ENCODE results near the gene SNX20.

SNX20 gene

DNA sequence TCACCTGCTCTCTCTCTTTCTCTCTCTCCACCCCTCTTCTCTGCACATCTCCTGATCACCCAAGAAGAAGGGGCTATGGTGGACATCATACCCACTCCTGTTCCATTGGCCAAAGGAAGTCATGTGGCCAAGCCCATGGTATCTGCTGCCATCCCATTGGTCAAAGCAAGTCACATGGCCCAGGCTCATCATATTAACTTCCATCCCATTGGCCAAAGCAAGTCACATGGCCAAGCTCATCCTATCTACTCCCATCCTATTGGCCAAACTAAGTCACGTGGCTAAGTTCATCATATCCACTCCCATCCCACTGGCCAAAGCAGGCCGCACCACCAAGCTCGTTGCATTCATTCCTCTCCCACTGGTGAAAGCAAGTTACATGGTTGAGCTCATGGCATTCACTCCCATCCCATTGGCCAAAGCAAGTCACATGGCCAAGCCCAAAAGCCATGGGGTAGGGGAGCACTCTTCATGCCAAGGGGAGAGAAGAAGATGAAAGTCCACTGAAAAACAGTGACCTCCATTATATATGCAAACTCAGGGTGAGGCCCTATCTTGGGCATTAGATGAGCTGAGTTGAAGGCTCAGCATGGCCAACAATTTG is 29.2 kb downstream of the SNX20 start:
- TF ChIP-seq ZNF274 (IDR thresholded peaks at IDR 0.05; ENCODE audit: low read depth, low read length) (no peak), SUZ12 (IDR thresholded peaks at IDR 0.05; ENCODE audit: extremely low read depth, insufficient read depth, insufficient read length) (no peak), YY1 (IDR thresholded peaks at IDR 0.05; ENCODE audit: insufficient read depth, insufficient read length) (no peak)
- H3K36me3 ChIP-seq (ENCODE audit: insufficient read depth, insufficient read length, low read length) = no peaks in the 10 kb centered on the region
- DNase-seq (ENCODE audit: low read depth, low spot score) = no peak

DNA sequence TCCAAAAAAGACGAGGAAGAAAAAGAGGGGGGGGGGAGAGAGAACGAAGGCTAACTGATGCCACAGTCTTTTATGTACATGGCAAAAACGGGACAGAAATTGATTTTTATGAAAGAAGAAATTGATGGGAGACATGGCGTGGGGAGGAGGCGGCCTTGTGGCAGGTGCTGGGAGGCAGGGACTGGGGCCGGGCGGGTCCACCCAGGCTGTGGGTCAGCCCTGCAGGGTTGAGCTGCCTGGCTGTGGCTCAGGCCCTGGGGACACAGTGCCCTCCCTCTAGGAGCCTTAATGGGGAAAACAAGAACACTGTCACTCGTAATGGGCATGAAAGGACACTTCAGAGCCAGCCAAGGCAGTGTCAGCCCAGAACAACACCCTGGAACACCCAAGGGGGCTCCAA is 34.8 kb downstream of the SNX20 start:
- TF ChIP-seq YY1 (IDR thresholded peaks at IDR 0.05; ENCODE audit: insufficient read depth, insufficient read length) (no peak), ZNF274 (IDR thresholded peaks at IDR 0.05; ENCODE audit: low read depth, low read length) (no peak), SUZ12 (IDR thresholded peaks at IDR 0.05; ENCODE audit: extremely low read depth, insufficient read depth, insufficient read length) (no peak)
- Histone ChIP-seq H3K9ac (ENCODE audit: insufficient read length, low read depth) (no peak overlapping the region), H3K4me3 (ENCODE audit: insufficient read length, low read depth) (no peak overlapping the region), H3K27me3 (ENCODE audit: insufficient read depth, insufficient read length) (no peaks in the 10 kb centered on the region), H3K9me3 (ENCODE audit: insufficient read depth, low read length) (no peaks in the 10 kb centered on the region), H3K4me1 (ENCODE audit: insufficient read depth, insufficient read length) (peaks cover 2% of the 10 kb centered on the region), H3K36me3 (ENCODE audit: insufficient read depth, insufficient read length, low read length) (no peaks in the 10 kb centered on the region)
- DNase-seq (ENCODE audit: low read depth, low spot score) = no peak

More for the DNA sequence above, 29.2 kb downstream of the SNX20 start:
- Histone ChIP-seq H3K4me1 (ENCODE audit: insufficient read depth, insufficient read length) (peaks cover 3% of the 10 kb centered on the region), H3K9ac (ENCODE audit: insufficient read length, low read depth) (no peak overlapping the region), H3K4me3 (ENCODE audit: insufficient read length, low read depth) (no peak overlapping the region), H3K9me3 (ENCODE audit: insufficient read depth, low read length) (no peaks in the 10 kb centered on the region), H3K27me3 (ENCODE audit: insufficient read depth, insufficient read length) (no peaks in the 10 kb centered on the region)

GRCh38 chr16:50645563-50646220 is 35.4 kb downstream of the SNX20 start:
- DNase-seq (ENCODE audit: low read depth, low spot score) = peak; percentile 27
- TF ChIP-seq SUZ12 (IDR thresholded peaks at IDR 0.05; ENCODE audit: extremely low read depth, insufficient read depth, insufficient read length) = no peak
- TF ChIP-seq ZNF274 (IDR thresholded peaks at IDR 0.05; ENCODE audit: low read depth, low read length) = no peak
- TF ChIP-seq YY1 (IDR thresholded peaks at IDR 0.05; ENCODE audit: insufficient read depth, insufficient read length) = no peak
- no peaks in the 10 kb centered on the region for H3K27me3 ChIP-seq (ENCODE audit: insufficient read depth, insufficient read length)
- H3K9me3 ChIP-seq (ENCODE audit: insufficient read depth, low read length) = no peaks in the 10 kb centered on the region
- H3K36me3 ChIP-seq (ENCODE audit: insufficient read depth, insufficient read length, low read length) = no peaks in the 10 kb centered on the region
- H3K4me1 ChIP-seq (ENCODE audit: insufficient read depth, insufficient read length) = peaks cover 2% of the 10 kb centered on the region
- H3K9ac ChIP-seq (ENCODE audit: insufficient read length, low read depth) = no peak overlapping the region
- no peak overlapping the region for H3K4me3 ChIP-seq (ENCODE audit: insufficient read length, low read depth)

- no peak for DNase-seq (ENCODE audit: low read depth, low spot score)
Observed at GRCh38 chr16:50644729-50645128, 36.4 kb downstream of the SNX20 start.

DNA sequence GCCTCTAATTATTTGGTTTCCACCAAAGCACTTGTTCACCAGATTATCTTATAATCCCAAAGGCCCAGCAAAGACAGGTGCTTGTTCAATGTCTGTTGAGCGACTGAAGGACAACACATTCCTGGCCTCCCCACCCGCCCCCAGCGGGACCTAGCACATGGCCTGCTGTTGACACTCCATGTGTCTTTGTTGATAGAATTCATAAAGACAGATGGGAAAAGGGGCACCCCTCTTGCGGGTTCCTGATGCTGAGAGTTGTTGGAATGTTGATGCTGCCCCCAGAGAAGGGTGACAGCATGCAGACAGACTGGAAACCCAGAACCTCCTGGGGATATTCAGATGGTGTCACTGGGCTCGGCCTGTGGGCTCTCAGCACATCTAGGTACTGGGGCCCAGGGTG is 36.9 kb downstream of the SNX20 start:
- H3K9me3 ChIP-seq (ENCODE audit: insufficient read depth, low read length) = no peaks in the 10 kb centered on the region
- no peak for DNase-seq (ENCODE audit: low read depth, low spot score)
- no peak overlapping the region for H3K4me3 ChIP-seq (ENCODE audit: insufficient read length, low read depth)
- no peak for TF ChIP-seq ZNF274 (IDR thresholded peaks at IDR 0.05; ENCODE audit: low read depth, low read length)
- TF ChIP-seq YY1 (IDR thresholded peaks at IDR 0.05; ENCODE audit: insufficient read depth, insufficient read length) = no peak
- no peak for TF ChIP-seq SUZ12 (IDR thresholded peaks at IDR 0.05; ENCODE audit: extremely low read depth, insufficient read depth, insufficient read length)
- peaks cover 2% of the 10 kb centered on the region for H3K4me1 ChIP-seq (ENCODE audit: insufficient read depth, insufficient read length)
- no peaks in the 10 kb centered on the region for H3K27me3 ChIP-seq (ENCODE audit: insufficient read depth, insufficient read length)
- H3K36me3 ChIP-seq (ENCODE audit: insufficient read depth, insufficient read length, low read length) = no peaks in the 10 kb centered on the region
- H3K9ac ChIP-seq (ENCODE audit: insufficient read length, low read depth) = no peak overlapping the region

More at GRCh38 chr16:50644729-50645128, 36.4 kb downstream of the SNX20 start:
- Histone ChIP-seq H3K9me3 (ENCODE audit: insufficient read depth, low read length) (no peaks in the 10 kb centered on the region), H3K36me3 (ENCODE audit: insufficient read depth, insufficient read length, low read length) (no peaks in the 10 kb centered on the region), H3K9ac (ENCODE audit: insufficient read length, low read depth) (no peak overlapping the region), H3K4me3 (ENCODE audit: insufficient read length, low read depth) (no peak overlapping the region), H3K4me1 (ENCODE audit: insufficient read depth, insufficient read length) (peaks cover 2% of the 10 kb centered on the region), H3K27me3 (ENCODE audit: insufficient read depth, insufficient read length) (no peaks in the 10 kb centered on the region)
- no peak for TF ChIP-seq ZNF274 (IDR thresholded peaks at IDR 0.05; ENCODE audit: low read depth, low read length)
- no peak for TF ChIP-seq SUZ12 (IDR thresholded peaks at IDR 0.05; ENCODE audit: extremely low read depth, insufficient read depth, insufficient read length)
- no peak for TF ChIP-seq YY1 (IDR thresholded peaks at IDR 0.05; ENCODE audit: insufficient read depth, insufficient read length)

DNA sequence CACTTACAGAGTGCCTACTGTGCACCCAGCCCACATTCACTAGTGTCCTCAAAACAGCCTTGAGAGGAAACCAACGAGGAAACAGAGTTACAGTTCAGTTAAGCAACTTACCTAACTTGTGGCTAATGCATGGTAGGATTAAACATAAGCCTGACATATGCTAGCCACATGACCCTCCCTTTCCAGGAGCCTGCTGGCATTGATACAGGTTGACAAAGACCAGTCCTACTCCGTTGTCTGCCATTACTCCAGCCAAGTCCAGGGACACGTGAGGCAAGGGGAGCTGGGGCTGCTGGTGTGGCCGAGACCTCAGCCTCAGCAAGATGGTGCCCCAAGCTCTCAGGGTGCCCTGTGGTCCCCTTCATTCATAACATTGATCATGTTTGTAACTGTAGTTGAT is 37.9 kb downstream of the SNX20 start:
- DNase-seq (ENCODE audit: low read depth, low spot score) = no peak
- Histone ChIP-seq H3K4me1 (ENCODE audit: insufficient read depth, insufficient read length) (peaks cover 2% of the 10 kb centered on the region), H3K9me3 (ENCODE audit: insufficient read depth, low read length) (no peaks in the 10 kb centered on the region), H3K9ac (ENCODE audit: insufficient read length, low read depth) (no peak overlapping the region), H3K27me3 (ENCODE audit: insufficient read depth, insufficient read length) (no peaks in the 10 kb centered on the region), H3K36me3 (ENCODE audit: insufficient read depth, insufficient read length, low read length) (no peaks in the 10 kb centered on the region), H3K4me3 (ENCODE audit: insufficient read length, low read depth) (no peak overlapping the region)
- TF ChIP-seq SUZ12 (IDR thresholded peaks at IDR 0.05; ENCODE audit: extremely low read depth, insufficient read depth, insufficient read length) (no peak), ZNF274 (IDR thresholded peaks at IDR 0.05; ENCODE audit: low read depth, low read length) (no peak), YY1 (IDR thresholded peaks at IDR 0.05; ENCODE audit: insufficient read depth, insufficient read length) (no peak)

- no peak for DNase-seq (ENCODE audit: low read depth, low spot score)
- Histone ChIP-seq H3K36me3 (ENCODE audit: insufficient read depth, insufficient read length, low read length) (no peaks in the 10 kb centered on the region), H3K9ac (ENCODE audit: insufficient read length, low read depth) (no peak overlapping the region), H3K9me3 (ENCODE audit: insufficient read depth, low read length) (no peaks in the 10 kb centered on the region), H3K27me3 (ENCODE audit: insufficient read depth, insufficient read length) (no peaks in the 10 kb centered on the region), H3K4me3 (ENCODE audit: insufficient read length, low read depth) (no peak overlapping the region), H3K4me1 (ENCODE audit: insufficient read depth, insufficient read length) (peaks cover 2% of the 10 kb centered on the region)
- TF ChIP-seq SUZ12 (IDR thresholded peaks at IDR 0.05; ENCODE audit: extremely low read depth, insufficient read depth, insufficient read length) (no peak), YY1 (IDR thresholded peaks at IDR 0.05; ENCODE audit: insufficient read depth, insufficient read length) (no peak), ZNF274 (IDR thresholded peaks at IDR 0.05; ENCODE audit: low read depth, low read length) (no peak)
Observed at GRCh38 chr16:50642349-50642748, 38.8 kb downstream of the SNX20 start.
